Measurements from ENCODE around the gene ALDH1A3. TPM values are rescaled to one million over a fixed set of nuclear protein-coding genes. Genes with fewer than 3 reads are reported as not detected.

Gene ALDH1A3
- total RNA-seq, 6 experiments from 2014 or later = 1.00 to 2.5 (median 1.9) TPM

- Mint-ChIP-seq H3K9me3 (no peaks in the 10 kb centered on the region), H3K4me3 (no peak overlapping the region), H3K36me3 (ENCODE audit: low read depth) (peaks cover 6% of the 10 kb centered on the region; the same call in 1 of the 2 replicates), H3K27me3 (ENCODE audit: insufficient read depth) (no peaks in the 10 kb centered on the region; the same call in 1 of the 2 replicates), H3K4me1 (ENCODE audit: low read depth) (peaks cover 24% of the 10 kb centered on the region), H3K27ac (no peak overlapping the region)
- no peak for DNase-seq
- no peak for TF ChIP-seq CTCF (IDR thresholded peaks at IDR 0.05)
Measured at GRCh38 chr15:100939791-100940190, 60.2 kb downstream of the ALDH1A3 start.

GRCh38 chr15:100940767-100941379 is 61.2 kb downstream of the ALDH1A3 start:
- Mint-ChIP-seq H3K27me3 (ENCODE audit: insufficient read depth) (no peaks in the 10 kb centered on the region; the same call in 1 of the 2 replicates), H3K4me3 (no peak overlapping the region), H3K36me3 (ENCODE audit: low read depth) (no peaks in the 10 kb centered on the region), H3K27ac (no peak overlapping the region), H3K9me3 (no peaks in the 10 kb centered on the region), H3K4me1 (ENCODE audit: low read depth) (peaks cover 24% of the 10 kb centered on the region)
- no peak for TF ChIP-seq CTCF (IDR thresholded peaks at IDR 0.05)
- no peak for DNase-seq

GRCh38 chr15:100941536-100941935 is 61.9 kb downstream of the ALDH1A3 start:
- Mint-ChIP-seq H3K36me3 (ENCODE audit: low read depth) (no peaks in the 10 kb centered on the region), H3K4me1 (ENCODE audit: low read depth) (peaks cover 24% of the 10 kb centered on the region), H3K9me3 (no peaks in the 10 kb centered on the region), H3K4me3 (no peak overlapping the region), H3K27me3 (ENCODE audit: insufficient read depth) (no peaks in the 10 kb centered on the region; the same call in 1 of the 2 replicates), H3K27ac (no peak overlapping the region)
- no peak for TF ChIP-seq CTCF (IDR thresholded peaks at IDR 0.05)
- no peak for DNase-seq

GRCh38 chr15:100942656-100943425 is 63.2 kb downstream of the ALDH1A3 start:
- H3K27ac Mint-ChIP-seq = no peak overlapping the region; the same call in 1 of the 2 replicates
- TF ChIP-seq CTCF (IDR thresholded peaks at IDR 0.05) = no peak
- no peaks in the 10 kb centered on the region for H3K36me3 Mint-ChIP-seq (ENCODE audit: low read depth)
- no peaks in the 10 kb centered on the region for H3K9me3 Mint-ChIP-seq
- no peaks in the 10 kb centered on the region; the same call in 1 of the 2 replicates for H3K27me3 Mint-ChIP-seq (ENCODE audit: insufficient read depth)
- H3K4me3 Mint-ChIP-seq = no peak overlapping the region
- peaks cover 28% of the 10 kb centered on the region for H3K4me1 Mint-ChIP-seq (ENCODE audit: low read depth)
- no peak for DNase-seq

GRCh38 chr15:100944244-100944895 is 64.7 kb downstream of the ALDH1A3 start:
- DNase-seq = no peak
- Mint-ChIP-seq H3K36me3 (ENCODE audit: low read depth) (peaks cover 10% of the 10 kb centered on the region; the same call in 1 of the 2 replicates), H3K9me3 (no peaks in the 10 kb centered on the region), H3K27ac (peak overlapping the region; percentile 42), H3K4me1 (ENCODE audit: low read depth) (peaks cover 38% of the 10 kb centered on the region), H3K4me3 (peak overlapping the region; percentile 67), H3K27me3 (ENCODE audit: insufficient read depth) (no peaks in the 10 kb centered on the region)
- TF ChIP-seq CTCF (IDR thresholded peaks at IDR 0.05) = no peak; the same call in 1 of the 2 replicates

Measured in HFFc6 (cell line).